Spleen (tissue), 11 donors: ENCODE measurements around the gene SORBS1. TPM values are rescaled to one million over a fixed set of nuclear protein-coding genes. Genes with fewer than 3 reads are reported as not detected.
A peak's percentile ranks its signal among the peaks of the same experiment; 100 is the strongest.

Experiments used
- DNase-seq: peaks from one replicate; pipeline ENCODE4 v3.0.0-alpha.2; 2020
- H3K27ac ChIP-seq, 8 donors: fragments of 200-600 bp; sonication (generic) in 7 of 8; 1 replicate in 4 of 8; 2 replicates in 4 of 8; pipeline versions ENCODE4 v1.5.0 to v1.8.0; 2016 to 2021; ENCODE audit warnings: inconsistent platforms in 4 of 8, mild to moderate bottlenecking in 4 of 8, moderate library complexity in 1 of 8
- H3K27me3 ChIP-seq, 7 donors: fragments of 200-600 bp; sonication (generic) in 6 of 7; replicated peaks in 1 of 7; 1 replicate in 4 of 7; 2 replicates in 3 of 7; pipeline versions ENCODE4 v1.5.0 to v1.8.0; 2016 to 2021; ENCODE audit warnings: inconsistent platforms in 3 of 7, mild to moderate bottlenecking in 1 of 7
- H3K36me3 ChIP-seq, 6 donors: fragments of 200-600 bp; sonication (generic) in 5 of 6; 1 replicate in 4 of 6; 2 replicates in 2 of 6; pipeline versions ENCODE4 v1.5.0 to v1.8.0; 2016 to 2021; ENCODE audit warnings: inconsistent platforms in 2 of 6
- H3K4me1 ChIP-seq, 6 donors: fragments of 200-600 bp; sonication (generic) in 5 of 6; 1 replicate in 3 of 6; 2 replicates in 3 of 6; pipeline versions ENCODE4 v1.5.0 to v1.8.0; 2016 to 2021; ENCODE audit warnings: inconsistent platforms in 3 of 6
- H3K4me3 ChIP-seq, 8 donors: fragments of 200-600 bp; sonication (generic) in 7 of 8; 1 replicate in 4 of 8; 2 replicates in 4 of 8; pipeline versions ENCODE4 v1.5.0 to v1.8.0; 2016 to 2021; ENCODE audit warnings: inconsistent platforms in 4 of 8, mild to moderate bottlenecking in 4 of 8, moderate library complexity in 2 of 8
- H3K9me3 ChIP-seq, 8 donors: fragments of 200-600 bp; sonication (generic) in 7 of 8; 1 replicate in 4 of 8; 2 replicates in 4 of 8; pipeline versions ENCODE4 v1.5.0 to v1.8.0; 2016 to 2021; ENCODE audit warnings: inconsistent platforms in 4 of 8
- CTCF ChIP-seq, 11 experiments: fragments of 200-600 bp in 7 of 11; fragments of 450-650 bp in 4 of 11; sonication (generic) in 4 of 11; IDR thresholded peaks in 8 of 11; conservative IDR thresholded peaks in 3 of 11; 1 replicate in 7 of 11; 2 replicates in 4 of 11; pipeline versions ENCODE4 v1.4.0 to v1.8.0; 2016 to 2021; ENCODE audit warnings: antibody characterized with exemption in 11 of 11, inconsistent platforms in 4 of 11, mild to moderate bottlenecking in 1 of 11
- POLR2A ChIP-seq, 3 donors: fragments of 450-650 bp; IDR thresholded peaks; one replicate each; pipeline ENCODE4 v1.5.1; 2017; ENCODE audit warnings: antibody characterized with exemption in 3 of 3, mild to moderate bottlenecking in 1 of 3
- POLR2AphosphoS5 ChIP-seq, 3 donors: sonication (generic); formaldehyde crosslinking; IDR thresholded peaks; one replicate each; pipeline ENCODE4 v1.5.1; 2017; ENCODE audit warnings: antibody characterized with exemption in 3 of 3
- WGBS, 5 donors: extraction: QIAGEN DNeasy Blood & Tissue Kit in 3 of 5; methylation state at CpG; one replicate each; pipeline versions ENCODE4 v1.1.5 to v1.1.7; 2013 to 2018; 5-methylcytosine and 5-hydroxymethylcytosine counted together
- intact Hi-C: fragments of 100-400 bp; cut with DNase I; formaldehyde crosslinking; loops from one replicate; pipeline ENCODE4 v1.15.0; 2023; ENCODE audit warnings: low total_unique reads
- polyA plus RNA-seq, 3 donors: library from polyadenylated mRNA; stranded (reverse); fragments of 200-250 nt; gene quantifications; one replicate each; pipeline ENCODE4 v1.2.1, GENCODE V29; 2013
- total RNA-seq, 7 donors: library from RNA; depleted of rRNA in 3 of 7; stranded (reverse); fragments of >200 nt in 3 of 7; fragmentation: NEBNext Ultra II Directional in 4 of 7; extraction: Animal tissue kit (Norgen Biotek cat#: 25700) in 4 of 7; gene quantifications; one replicate each; pipeline versions ENCODE4 v1.1.0 to v1.2.1, GENCODE V29; 2016 to 2021
- donor health status: healthy with polysubstance abuse.
- donor health status: DM: no; HTN: no; CAD: no; lungs with moderate emphysema.
- donor health status: DM: no; HTN: no; CAD: no.
- donor health status: Bipolar disorder and iron deficiency.
- donor health status: healthy.
- donor health status: DM: no; HTN: no; CAD: no.
- donor health status: DM: yes; HTN: yes; CAD: no.

The SORBS1 gene
- total and polyA plus RNA-seq, 10 donors = 2.8 to 30.8 (median 18.1) TPM

- H3K27me3 ChIP-seq = peaks cover 0 to 5% (median 0%) of the 10 kb centered on the region in 7 donors
- DNase-seq = no peak
- H3K4me3 ChIP-seq = no peak overlapping the region
- intact Hi-C loops = no loop called here
- H3K36me3 ChIP-seq = peaks cover 0 to 5% (median 0%) of the 10 kb centered on the region in 6 donors
- no peak overlapping the region for H3K27ac ChIP-seq
- H3K4me1 ChIP-seq = no peaks in the 10 kb centered on the region
- no peak for TF ChIP-seq CTCF (IDR thresholded peaks at IDR 0.05 in 8 of 11, conservative IDR thresholded peaks at IDR 0.05 in 3 of 11)
- TF ChIP-seq POLR2AphosphoS5 (IDR thresholded peaks at IDR 0.05) = no peak
- TF ChIP-seq POLR2A (IDR thresholded peaks at IDR 0.05) = no peak
- peaks cover 0 to 10% (median 0%) of the 10 kb centered on the region in 8 donors for H3K9me3 ChIP-seq
- WGBS, 5 donors = 90 to 100% (median 95%) methylated on average over 1 of the region's 1 CpG
Measured at GRCh38 chr10:95375418-95375817, 185.8 kb downstream of the SORBS1 start.

GRCh38 chr10:95374597-95375209, 186.5 kb downstream of the SORBS1 start:
- Histone ChIP-seq H3K27me3 (peaks cover 0 to 5% (median 0%) of the 10 kb centered on the region in 7 donors), H3K4me3 (no peak overlapping the region), H3K27ac (no peak overlapping the region), H3K4me1 (no peaks in the 10 kb centered on the region), H3K9me3 (peaks cover 0 to 10% (median 0%) of the 10 kb centered on the region in 8 donors), H3K36me3 (peaks cover 0 to under 1% (median 0%) of the 10 kb centered on the region in 6 donors)
- 17 to 28% (median 25%) methylated on average over 5 of the region's 5 CpGs for WGBS, 5 donors
- TF ChIP-seq CTCF (IDR thresholded peaks at IDR 0.05 in 8 of 11, conservative IDR thresholded peaks at IDR 0.05 in 3 of 11) = peak; percentile 39 to 84 (median 73)
- no peak for TF ChIP-seq POLR2AphosphoS5 (IDR thresholded peaks at IDR 0.05)
- no peak for TF ChIP-seq POLR2A (IDR thresholded peaks at IDR 0.05)
- intact Hi-C loops = no loop called here
- DNase-seq = no peak

GRCh38 chr10:95373660-95374059, 187.5 kb downstream of the SORBS1 start:
- no peaks in the 10 kb centered on the region for H3K36me3 ChIP-seq
- TF ChIP-seq CTCF (IDR thresholded peaks at IDR 0.05 in 8 of 11, conservative IDR thresholded peaks at IDR 0.05 in 3 of 11) (no peak), POLR2A (IDR thresholded peaks at IDR 0.05) (no peak), POLR2AphosphoS5 (IDR thresholded peaks at IDR 0.05) (no peak)
- H3K4me3 ChIP-seq = no peak overlapping the region
- no peak overlapping the region for H3K27ac ChIP-seq
- no peak for DNase-seq
- no peaks in the 10 kb centered on the region for H3K4me1 ChIP-seq
- peaks cover 0 to 5% (median 0%) of the 10 kb centered on the region in 7 donors for H3K27me3 ChIP-seq
- H3K9me3 ChIP-seq = peaks cover 0 to 10% (median 0%) of the 10 kb centered on the region in 8 donors
- intact Hi-C loops = no loop called here

- H3K9me3 ChIP-seq = no peaks in the 10 kb centered on the region
- no peaks in the 10 kb centered on the region for H3K36me3 ChIP-seq
- H3K4me1 ChIP-seq = peaks cover 0 to 29% (median 7%) of the 10 kb centered on the region in 6 donors
- intact Hi-C loops = loop anchor here (2.0 to 10.0 kb wide), 2 partner anchors 120 to 180 kb away; no protein-coding TSS in a partner anchor
- 61 to 86% (median 79%) methylated on average over 6 of the region's 6 CpGs for WGBS, 5 donors
- H3K27ac ChIP-seq = no peak overlapping the region
- H3K4me3 ChIP-seq = no peak overlapping the region
- H3K27me3 ChIP-seq = no peaks in the 10 kb centered on the region
- no peak for DNase-seq
- TF ChIP-seq POLR2A (IDR thresholded peaks at IDR 0.05) (no peak), POLR2AphosphoS5 (IDR thresholded peaks at IDR 0.05) (no peak), CTCF (IDR thresholded peaks at IDR 0.05 in 8 of 11, conservative IDR thresholded peaks at IDR 0.05 in 3 of 11) (no peak)
Measured at GRCh38 chr10:95364342-95364741, 196.8 kb downstream of the SORBS1 start.
